Trophoblast cell (in vitro differentiated cells and primary cell): ENCODE measurements around the gene TNN.
A peak's percentile ranks its signal among the peaks of the same experiment; 100 is the strongest.

Source experiments
- DNase-seq, 2 donors: peaks; one replicate each; pipeline ENCODE4 v3.0.0-alpha.2; 2016
- H2AFZ ChIP-seq: 2 replicates; pipeline ENCODE4 v1.6.1; 2013; ENCODE audit warnings: low read length, moderate library complexity, mild to moderate bottlenecking; ENCODE audit not compliant: insufficient read depth, poor library complexity
- H2AK5ac ChIP-seq: 2 replicates; pipeline ENCODE4 v1.6.1; 2013; ENCODE audit warnings: mild to moderate bottlenecking, low read length
- H2BK120ac ChIP-seq: 2 replicates; pipeline ENCODE4 v1.6.1; 2013; ENCODE audit warnings: low read length, mild to moderate bottlenecking, moderate library complexity; ENCODE audit not compliant: insufficient read depth, poor library complexity
- H2BK12ac ChIP-seq: 2 replicates; pipeline ENCODE4 v1.6.1; 2013; ENCODE audit warnings: mild to moderate bottlenecking, low read length, moderate library complexity
- H2BK5ac ChIP-seq: 2 replicates; pipeline ENCODE4 v1.6.1; 2013; ENCODE audit warnings: low read length, low read depth, moderate library complexity, mild to moderate bottlenecking; ENCODE audit not compliant: poor library complexity
- H3K14ac ChIP-seq: 2 replicates; pipeline ENCODE4 v1.6.1; 2013; ENCODE audit warnings: mild to moderate bottlenecking, low read length
- H3K18ac ChIP-seq: 2 replicates; pipeline ENCODE4 v1.6.1; 2013; ENCODE audit warnings: mild to moderate bottlenecking, low read length
- H3K23ac ChIP-seq: 2 replicates; pipeline ENCODE4 v1.6.1; 2013; ENCODE audit warnings: low read length
- H3K27ac ChIP-seq: 2 replicates; pipeline ENCODE4 v1.5.1; 2013; ENCODE audit warnings: low read depth, mild to moderate bottlenecking, inconsistent platforms, low read length, moderate library complexity
- H3K27me3 ChIP-seq: 2 replicates; pipeline ENCODE4 v1.6.1; 2013; ENCODE audit warnings: inconsistent platforms, mild to moderate bottlenecking, low read length, moderate library complexity; ENCODE audit not compliant: insufficient read depth
- H3K36me3 ChIP-seq, 2 experiments: 1 replicate in 1 of 2; 2 replicates in 1 of 2; pipeline ENCODE4 v1.6.1; 2013; ENCODE audit warnings: low read length in 2 of 2, mild to moderate bottlenecking in 2 of 2, moderate library complexity in 1 of 2; ENCODE audit not compliant: insufficient read depth in 2 of 2, control insufficient read depth in 1 of 2
- H3K4ac ChIP-seq: 2 replicates; pipeline ENCODE4 v1.6.1; 2013; ENCODE audit warnings: low read depth, mild to moderate bottlenecking, low read length, moderate library complexity
- H3K4me1 ChIP-seq, 2 experiments: 1 replicate in 1 of 2; 2 replicates in 1 of 2; pipeline ENCODE4 v1.6.1; 2013; ENCODE audit warnings: low read length in 2 of 2, mild to moderate bottlenecking in 2 of 2, moderate library complexity in 1 of 2; ENCODE audit not compliant: insufficient read depth in 2 of 2, control insufficient read depth in 1 of 2
- H3K4me2 ChIP-seq: 2 replicates; pipeline ENCODE4 v1.6.1; 2013; ENCODE audit warnings: inconsistent platforms, mild to moderate bottlenecking, low read length, moderate library complexity
- H3K4me3 ChIP-seq: 2 replicates; pipeline ENCODE4 v1.5.1; 2013; ENCODE audit warnings: mild to moderate bottlenecking, low read depth, low read length, inconsistent platforms
- H3K79me1 ChIP-seq: one replicate; pipeline ENCODE4 v1.6.1; 2013; ENCODE audit warnings: low read length
- H3K79me2 ChIP-seq: 2 replicates; pipeline ENCODE4 v1.6.1; 2013; ENCODE audit warnings: low read length, mild to moderate bottlenecking; ENCODE audit not compliant: control insufficient read depth, insufficient read depth, poor library complexity
- H3K9ac ChIP-seq: 2 replicates; pipeline ENCODE4 v1.6.1; 2013; ENCODE audit warnings: mild to moderate bottlenecking, low read length
- H3K9me3 ChIP-seq: 2 replicates; pipeline ENCODE4 v1.6.1; 2013; ENCODE audit warnings: low read depth, mild to moderate bottlenecking, control low read depth, inconsistent platforms, low read length; ENCODE audit not compliant: insufficient read depth
- H4K12ac ChIP-seq: 2 replicates; pipeline ENCODE4 v1.6.1; 2013; ENCODE audit warnings: low read depth, mild to moderate bottlenecking, low read length, moderate library complexity
- H4K8ac ChIP-seq: 2 replicates; pipeline ENCODE4 v1.6.1; 2013; ENCODE audit warnings: low read depth, mild to moderate bottlenecking, low read length, moderate library complexity
- H4K91ac ChIP-seq: one replicate; pipeline ENCODE4 v1.6.1; 2013; ENCODE audit warnings: low read depth, mild to moderate bottlenecking, low read length, moderate library complexity
- WGBS: extraction: QIAGEN DNeasy Blood & Tissue Kit; methylation state at CpG from one replicate; pipeline ENCODE4 v1.1.7; 2013; ENCODE audit warnings: missing lambda C conversion rate; ENCODE audit not compliant: insufficient read length, insufficient coverage; ENCODE audit errors: extremely low coverage; 5-methylcytosine and 5-hydroxymethylcytosine counted together

The TNN gene

GRCh38 chr1:175136246-175136645, 68.6 kb downstream of the TNN start:
- Histone ChIP-seq H3K27me3 (no peaks in the 10 kb centered on the region), H3K4me1 (peaks cover 5 to 6% of the 10 kb centered on the region in 2 experiments), H3K27ac (no peak overlapping the region), H4K8ac (no peak overlapping the region), H3K4me2 (no peak overlapping the region), H3K4ac (no peak overlapping the region), H4K91ac (no peak overlapping the region), H3K23ac (no peak overlapping the region), H3K79me2 (no peaks in the 10 kb centered on the region), H4K12ac (no peak overlapping the region), H3K79me1 (peaks cover 3% of the 10 kb centered on the region), H3K14ac (no peak overlapping the region), H3K36me3 (no peaks in the 10 kb centered on the region), H3K9me3 (no peaks in the 10 kb centered on the region), H2AK5ac (no peak overlapping the region), H3K18ac (no peak overlapping the region), H2BK12ac (no peak overlapping the region), H2AFZ (no peak overlapping the region), H2BK5ac (no peak overlapping the region), H3K4me3 (no peak overlapping the region), H3K9ac (no peak overlapping the region), H2BK120ac (no peak overlapping the region)
- DNase-seq, result no peak
- WGBS, result no CpG with 5 or more reads among the region's 3 CpGs

DNA sequence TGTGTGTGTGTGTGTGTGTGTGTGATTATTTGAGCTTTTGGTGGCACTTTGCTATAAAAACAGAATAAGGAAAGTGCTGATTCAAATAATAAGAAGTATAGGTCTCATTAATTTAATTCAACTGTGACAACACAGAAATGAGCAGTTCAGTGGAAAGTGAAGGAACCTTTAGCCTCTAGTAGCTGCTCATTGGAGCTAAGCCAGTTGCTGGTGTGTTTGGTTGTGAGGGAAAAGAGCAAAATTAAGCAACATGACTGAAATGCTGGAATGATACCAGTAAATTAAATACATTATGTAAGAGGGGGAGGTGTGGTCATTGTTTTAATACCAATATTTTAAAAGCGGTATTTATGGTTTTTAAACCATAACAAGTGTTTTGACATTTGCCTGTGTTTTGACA, 69.7 kb downstream of the TNN start:
- WGBS, result no CpG with 5 or more reads among the region's 1 CpG
- no peak overlapping the region for H3K4me2 ChIP-seq
- no peak overlapping the region for H3K9ac ChIP-seq
- no peak overlapping the region for H3K4ac ChIP-seq
- no peak overlapping the region for H3K14ac ChIP-seq
- no peak overlapping the region for H2AFZ ChIP-seq
- no peak overlapping the region for H2AK5ac ChIP-seq
- no peak overlapping the region for H4K12ac ChIP-seq
- H2BK5ac ChIP-seq, result no peak overlapping the region
- no peak overlapping the region for H3K23ac ChIP-seq
- H4K8ac ChIP-seq, result no peak overlapping the region
- no peak overlapping the region for H3K27ac ChIP-seq
- no peaks in the 10 kb centered on the region for H3K36me3 ChIP-seq
- no peaks in the 10 kb centered on the region for H3K79me2 ChIP-seq
- H2BK120ac ChIP-seq, result no peak overlapping the region
- no peak for DNase-seq
- no peaks in the 10 kb centered on the region for H3K9me3 ChIP-seq
- no peaks in the 10 kb centered on the region for H3K79me1 ChIP-seq
- H4K91ac ChIP-seq, result no peak overlapping the region
- H2BK12ac ChIP-seq, result no peak overlapping the region
- no peak overlapping the region for H3K4me3 ChIP-seq
- H3K27me3 ChIP-seq, result no peaks in the 10 kb centered on the region
- no peak overlapping the region for H3K18ac ChIP-seq
- H3K4me1 ChIP-seq, result peaks cover 2% of the 10 kb centered on the region in 2 experiments

GRCh38 chr1:175138579-175138978, 70.9 kb downstream of the TNN start:
- H3K27me3 ChIP-seq, result no peaks in the 10 kb centered on the region
- H4K91ac ChIP-seq, result no peak overlapping the region
- no peaks in the 10 kb centered on the region for H3K9me3 ChIP-seq
- no peak overlapping the region for H4K12ac ChIP-seq
- H3K4ac ChIP-seq, result no peak overlapping the region
- DNase-seq, result peak; percentile 24 to 86
- no peak overlapping the region for H3K4me3 ChIP-seq
- H2AK5ac ChIP-seq, result no peak overlapping the region
- no peak overlapping the region for H3K27ac ChIP-seq
- no peak overlapping the region for H3K18ac ChIP-seq
- no CpG with 5 or more reads among the region's 2 CpGs for WGBS
- H2BK5ac ChIP-seq, result no peak overlapping the region
- H3K4me1 ChIP-seq, result no peaks in the 10 kb centered on the region
- H3K9ac ChIP-seq, result no peak overlapping the region
- no peak overlapping the region for H3K4me2 ChIP-seq
- H3K23ac ChIP-seq, result no peak overlapping the region
- no peaks in the 10 kb centered on the region for H3K79me2 ChIP-seq
- no peak overlapping the region for H2BK12ac ChIP-seq
- H4K8ac ChIP-seq, result no peak overlapping the region
- no peak overlapping the region for H3K14ac ChIP-seq
- no peak overlapping the region for H2AFZ ChIP-seq
- no peak overlapping the region for H2BK120ac ChIP-seq
- no peaks in the 10 kb centered on the region for H3K79me1 ChIP-seq
- H3K36me3 ChIP-seq, result no peaks in the 10 kb centered on the region

- no peak overlapping the region for H4K12ac ChIP-seq
- H3K9ac ChIP-seq, result no peak overlapping the region
- no CpG with 5 or more reads among the region's 7 CpGs for WGBS
- H3K27me3 ChIP-seq, result no peaks in the 10 kb centered on the region
- H2AK5ac ChIP-seq, result no peak overlapping the region
- H2BK5ac ChIP-seq, result no peak overlapping the region
- H3K9me3 ChIP-seq, result peaks cover 3% of the 10 kb centered on the region
- H3K4ac ChIP-seq, result no peak overlapping the region
- H3K18ac ChIP-seq, result no peak overlapping the region
- H2AFZ ChIP-seq, result no peak overlapping the region
- no peak overlapping the region for H3K14ac ChIP-seq
- peak; percentile 22 to 55 for DNase-seq
- no peak overlapping the region for H3K23ac ChIP-seq
- H3K27ac ChIP-seq, result no peak overlapping the region
- no peak overlapping the region for H4K91ac ChIP-seq
- no peak overlapping the region for H3K4me3 ChIP-seq
- no peaks in the 10 kb centered on the region for H3K79me1 ChIP-seq
- H3K36me3 ChIP-seq, result no peaks in the 10 kb centered on the region
- no peaks in the 10 kb centered on the region for H3K79me2 ChIP-seq
- H3K4me2 ChIP-seq, result no peak overlapping the region
- no peak overlapping the region for H4K8ac ChIP-seq
- no peak overlapping the region for H2BK120ac ChIP-seq
- no peak overlapping the region for H2BK12ac ChIP-seq
- H3K4me1 ChIP-seq, result no peaks in the 10 kb centered on the region
Measured at GRCh38 chr1:175145899-175146528, 78.4 kb downstream of the TNN start.
